HL-60/S4 treated with phorbol 12-myristate 13-acetate at 8.2 ng/mL for 4 days and 3 days (cell line): ENCODE data around the gene CASP4.
"Not testable (repeated sequence)": the region's sequence is repeated elsewhere in the genome, so short reads cannot be mapped to it uniquely, and the experiment has no call there.

Experiments used
- in situ Hi-C: fragments of 300-500 bp; cut with MboI; formaldehyde crosslinking; loops from 2 replicates; pipeline ENCODE4 v1.15.0; 2022; ENCODE audit warnings: low sequenced_read_pairs

Gene CASP4

DNA sequence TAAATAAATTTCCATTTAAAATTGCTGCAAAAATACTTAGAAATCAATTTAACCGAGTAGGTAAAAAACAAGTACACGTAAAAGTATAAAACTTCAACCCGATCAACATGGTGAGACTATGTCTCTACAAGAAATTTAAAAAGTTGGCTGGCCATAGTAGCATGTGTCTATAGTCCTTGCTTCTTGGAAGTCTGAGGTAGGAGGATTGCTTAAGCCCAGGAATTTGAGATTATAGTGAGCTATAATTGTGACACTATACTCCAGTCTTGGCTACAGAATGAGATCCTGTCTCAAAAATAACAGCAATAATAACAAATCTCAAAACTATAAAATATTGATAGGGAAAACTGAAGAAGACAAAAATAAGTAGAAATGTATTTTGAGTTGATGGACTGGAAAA, 11.1 kb downstream of the CASP4 start:
- in situ Hi-C loops: no loop called here

GRCh38 chr11:104956528-104956927, 11.8 kb downstream of the CASP4 start:
- in situ Hi-C loops: no loop called here

- in situ Hi-C loops: no loop called here
Observed at GRCh38 chr11:104946907-104947306, 21.5 kb downstream of the CASP4 start.

GRCh38 chr11:104944076-104944475, 24.3 kb downstream of the CASP4 start:
- in situ Hi-C loops: no loop called here

DNA sequence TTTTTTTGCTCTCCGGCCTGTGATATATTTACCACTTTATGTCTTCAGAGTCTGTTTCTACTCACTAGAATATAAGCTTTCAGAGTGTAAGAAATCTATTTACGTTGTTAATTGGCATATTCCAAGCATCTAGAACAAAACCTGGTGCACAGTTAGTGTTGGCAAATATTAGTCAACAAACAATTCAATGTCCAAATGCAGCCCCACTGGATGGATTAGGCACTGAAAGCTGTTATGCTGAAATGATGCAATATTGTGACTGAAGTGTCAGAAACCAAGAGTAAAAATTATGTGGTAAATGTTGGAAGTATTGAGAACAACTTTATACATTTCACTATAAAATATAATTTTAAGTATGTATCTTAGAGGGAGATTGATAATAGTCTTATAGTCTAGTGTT, 24.8 kb downstream of the CASP4 start:
- in situ Hi-C loops: no loop called here

- in situ Hi-C loops: no loop called here
Observed at GRCh38 chr11:104934594-104934993, 33.8 kb downstream of the CASP4 start.

DNA sequence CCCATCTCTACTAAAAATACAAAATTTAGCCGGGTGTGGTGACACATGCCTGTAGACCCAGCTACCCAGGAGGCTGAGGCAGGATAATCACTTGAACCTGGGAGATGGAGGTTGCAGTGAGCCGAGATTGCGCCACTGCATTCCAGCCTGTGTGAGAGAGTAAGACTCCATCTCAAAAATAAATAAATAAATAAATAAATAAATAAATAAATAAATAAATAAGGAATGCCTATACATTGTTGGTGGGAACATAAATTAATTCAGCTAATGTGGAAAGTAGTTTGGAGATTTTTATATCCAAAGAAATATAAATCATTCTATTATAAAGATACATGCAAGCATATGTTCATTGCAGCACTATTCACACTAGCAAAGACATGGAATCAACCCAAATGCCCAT, 34.3 kb downstream of the CASP4 start:
- in situ Hi-C loops: not testable (repeated sequence)

DNA sequence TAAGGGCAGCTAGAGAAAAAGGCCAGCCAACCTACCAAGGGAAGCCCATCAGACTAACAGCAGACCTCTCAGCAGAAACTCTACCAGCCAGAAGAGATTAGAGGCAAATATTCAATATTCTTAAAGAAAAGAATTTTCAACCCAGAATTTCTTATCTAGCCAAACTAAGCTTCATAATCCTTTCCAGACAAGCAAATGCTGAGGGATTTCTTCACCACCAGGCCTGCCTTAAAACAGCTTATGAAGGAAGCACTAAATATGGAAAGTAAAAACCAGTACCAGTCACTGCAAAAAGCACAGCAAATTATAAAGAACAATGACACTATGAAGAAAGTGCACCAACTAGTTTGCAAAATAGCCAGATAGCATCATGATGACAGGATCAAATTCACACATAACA, 39.6 kb downstream of the CASP4 start:
- in situ Hi-C loops: no loop called here

DNA sequence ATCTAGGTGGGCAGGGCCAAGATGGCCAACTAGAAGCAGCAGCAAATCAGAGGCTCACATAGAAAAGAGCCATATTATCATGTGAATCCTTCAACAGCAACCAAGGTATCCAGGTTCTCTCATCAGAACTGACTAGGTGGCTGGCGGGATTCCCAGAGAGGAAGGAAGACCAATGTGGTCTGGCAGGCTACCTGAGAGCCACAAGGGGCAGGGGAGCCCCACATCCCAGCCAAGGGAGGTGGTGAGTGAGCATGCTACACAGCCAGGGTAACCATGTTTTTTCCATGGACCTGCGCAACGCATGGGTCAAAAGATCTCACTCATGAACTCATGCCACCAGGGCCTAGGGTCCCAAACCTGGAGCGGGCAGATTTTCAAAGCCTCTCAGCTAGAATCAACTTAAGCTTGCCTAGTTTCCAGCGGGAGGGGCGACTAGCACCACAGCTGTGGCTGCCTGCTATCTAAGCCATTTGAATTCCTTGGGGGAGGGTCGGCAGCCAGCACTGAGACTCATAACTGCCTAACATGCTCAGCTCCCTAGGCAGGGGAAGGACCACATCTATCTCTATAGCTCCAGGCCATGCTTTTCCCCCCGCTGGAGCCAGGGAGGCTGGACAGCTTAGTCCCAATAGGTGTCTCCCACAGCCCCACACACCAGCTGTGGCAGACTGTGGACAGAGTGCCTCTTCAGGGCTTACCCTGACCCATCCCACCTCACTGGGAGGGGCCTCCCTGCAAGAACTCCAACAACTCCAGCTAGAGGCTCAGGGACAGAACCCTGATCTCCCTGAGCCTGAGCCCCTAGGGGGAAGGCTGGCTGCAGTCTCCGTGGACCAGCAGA, 41.4 kb downstream of the CASP4 start:
- in situ Hi-C loops: no loop called here

GRCh38 chr11:104925850-104926249, 42.5 kb downstream of the CASP4 start:
- in situ Hi-C loops: no loop called here

- in situ Hi-C loops: no loop called here
Observed at GRCh38 chr11:104918113-104918824, 50.1 kb downstream of the CASP4 start.

GRCh38 chr11:104917271-104918112, 50.9 kb downstream of the CASP4 start:
- in situ Hi-C loops: no loop called here

DNA sequence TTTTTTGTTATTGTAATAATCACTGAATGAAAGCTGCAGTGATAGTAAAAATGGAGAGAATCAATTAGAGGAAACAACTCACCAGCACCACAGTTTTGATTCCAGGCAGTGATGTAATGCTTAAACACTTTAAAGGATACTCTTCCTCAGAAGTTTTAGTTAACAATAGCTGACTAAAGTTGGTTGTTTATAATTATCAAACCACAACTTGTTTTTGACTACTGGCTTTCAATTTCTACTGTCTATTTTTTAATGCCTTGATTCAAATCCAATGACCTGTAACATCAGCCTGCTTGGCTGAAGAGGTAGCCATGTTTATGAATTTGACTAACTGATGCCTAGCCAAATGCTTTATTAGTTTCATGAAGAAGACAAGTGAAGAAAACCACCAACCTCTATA, 51.9 kb downstream of the CASP4 start:
- in situ Hi-C loops: no loop called here

DNA sequence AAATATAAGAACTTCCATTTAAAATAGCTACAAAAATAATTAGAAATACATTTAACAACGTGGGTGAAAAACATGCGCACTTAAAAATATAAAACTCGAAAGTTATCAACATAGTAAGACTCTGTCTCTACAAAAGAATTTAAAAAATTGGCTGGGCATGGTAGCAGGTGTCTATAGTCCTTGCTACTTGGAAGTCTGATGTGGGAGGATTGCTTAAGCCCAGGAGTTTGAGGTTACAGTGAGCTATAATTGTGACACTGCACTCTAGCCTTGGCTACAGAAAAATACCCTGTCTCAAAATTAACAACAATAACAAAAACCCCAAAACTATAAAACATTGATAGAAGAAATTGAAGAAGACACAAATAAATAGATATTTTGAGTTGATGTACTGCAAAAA, 56.3 kb downstream of the CASP4 start:
- in situ Hi-C loops: no loop called here

- in situ Hi-C loops: no loop called here
Observed at GRCh38 chr11:104908186-104908531, 60.2 kb downstream of the CASP4 start.

DNA sequence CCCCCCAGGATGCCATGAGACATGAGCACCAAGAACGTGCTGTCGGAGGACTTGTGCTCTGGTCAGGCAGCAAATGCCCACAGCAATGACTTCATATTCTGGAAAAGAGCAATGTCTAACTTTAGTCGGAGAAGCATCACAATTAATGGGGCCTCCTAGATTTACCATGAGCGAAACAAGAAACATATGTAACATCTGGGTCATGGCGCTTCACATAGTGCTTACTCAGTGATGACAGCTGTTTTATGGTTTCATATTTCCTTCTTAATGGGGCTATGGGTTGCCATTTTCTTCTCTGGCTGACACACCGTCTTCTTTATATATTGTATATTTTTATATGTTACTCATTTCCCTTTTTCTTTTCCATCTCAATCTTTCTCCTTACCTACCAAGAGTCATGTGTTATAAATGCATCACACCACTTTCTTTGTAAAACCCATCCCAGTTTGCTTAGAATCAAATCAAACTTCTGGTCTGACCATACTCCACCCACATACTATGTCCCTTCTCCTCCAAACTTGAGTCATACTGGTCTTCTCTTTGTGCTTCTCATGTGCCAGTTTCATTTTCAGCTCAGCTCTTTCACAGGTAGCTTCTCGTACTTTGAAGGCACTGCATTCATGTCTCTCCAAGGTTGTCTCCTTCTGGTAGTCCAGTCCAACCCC, 60.7 kb downstream of the CASP4 start:
- in situ Hi-C loops: no loop called here

- in situ Hi-C loops: no loop called here
Observed at GRCh38 chr11:104905271-104905670, 63.1 kb downstream of the CASP4 start.

DNA sequence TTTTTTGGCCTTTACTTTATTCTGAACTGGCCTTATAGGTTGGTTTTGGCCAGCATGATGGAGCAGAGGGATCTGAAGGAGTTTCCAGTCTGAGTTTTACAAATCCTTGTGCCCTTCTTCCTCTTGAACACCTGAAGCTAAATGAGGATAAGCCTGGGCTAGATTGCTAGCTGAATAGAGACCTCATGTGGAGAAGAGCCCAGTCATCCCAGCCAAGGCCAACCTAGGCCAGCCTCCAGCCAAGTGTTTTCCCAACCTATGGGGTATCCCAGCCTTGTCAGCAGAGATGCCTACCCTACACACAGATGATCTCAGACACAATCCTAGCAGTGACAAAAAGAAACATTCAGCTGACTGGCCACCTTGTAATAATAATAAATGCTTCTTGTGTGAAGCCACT, 69.1 kb downstream of the CASP4 start:
- in situ Hi-C loops: no loop called here

- in situ Hi-C loops: no loop called here
Observed at GRCh38 chr11:104898685-104899013, 69.7 kb downstream of the CASP4 start.

DNA sequence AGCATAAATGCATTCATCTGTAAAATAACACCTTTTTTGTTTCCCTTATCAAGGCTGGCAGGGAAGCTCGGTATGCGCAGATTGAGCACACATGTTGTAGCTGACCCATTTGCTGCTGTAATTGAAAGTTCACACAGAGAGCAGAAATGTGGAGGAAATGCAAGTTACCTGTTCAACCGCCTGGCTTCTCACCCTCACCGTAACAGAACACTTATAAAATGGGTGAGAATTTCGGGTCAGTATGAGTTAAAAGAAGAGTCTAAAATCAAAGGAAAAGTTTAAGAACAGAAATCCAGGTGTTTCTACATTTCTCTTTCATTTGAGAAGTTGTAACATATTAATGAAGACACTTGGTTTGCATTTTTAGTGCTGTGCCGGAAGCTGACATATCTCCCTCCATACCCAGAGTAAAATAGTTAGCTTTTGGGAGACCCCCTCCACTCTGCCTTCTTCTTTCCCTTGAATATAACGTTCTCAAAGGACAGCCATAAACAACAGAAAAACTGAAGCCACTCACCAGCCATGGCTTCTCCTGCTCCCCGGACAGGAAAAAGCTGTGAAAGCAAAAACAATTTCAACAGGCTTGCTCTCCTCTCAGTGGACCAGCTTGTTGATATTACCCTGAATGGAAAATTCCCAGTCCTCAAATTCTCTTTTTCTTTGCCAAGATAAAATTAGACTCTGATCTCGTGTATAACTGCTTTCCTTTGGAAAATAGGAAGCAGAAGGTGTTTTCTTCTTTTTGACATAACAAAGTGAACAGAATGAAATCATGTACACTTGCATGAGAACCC, 70.3 kb downstream of the CASP4 start, which contains the start of gene CASP12:
Gene CASP12 (minus strand): TSS at position 570 of the 794 bp plus-strand sequence.
- in situ Hi-C loops: no loop called here
